MM.1S (cell line): ENCODE measurements around the gene GALP.

ENCODE experiments used
- CTCF ChIP-seq: fragments of 300-600 bp; sonication (generic); IDR thresholded peaks from 2 replicates; pipeline ENCODE4 v1.5.1; 2016; ENCODE audit warnings: antibody characterized with exemption, low read length, mixed read lengths
- EZH2 ChIP-seq: fragments of 300-600 bp; sonication (generic); optimal IDR thresholded peaks from 2 replicates; pipeline ENCODE3; 2017; ENCODE audit warnings: low read depth, mild to moderate bottlenecking, antibody characterized with exemption, low read length, mixed read lengths
- EZH2phosphoT487 ChIP-seq: fragments of 300-600 bp; sonication (generic); IDR thresholded peaks from 2 replicates; pipeline ENCODE4 v1.6.1; 2018; ENCODE audit warnings: antibody characterized with exemption, low read length

DNA sequence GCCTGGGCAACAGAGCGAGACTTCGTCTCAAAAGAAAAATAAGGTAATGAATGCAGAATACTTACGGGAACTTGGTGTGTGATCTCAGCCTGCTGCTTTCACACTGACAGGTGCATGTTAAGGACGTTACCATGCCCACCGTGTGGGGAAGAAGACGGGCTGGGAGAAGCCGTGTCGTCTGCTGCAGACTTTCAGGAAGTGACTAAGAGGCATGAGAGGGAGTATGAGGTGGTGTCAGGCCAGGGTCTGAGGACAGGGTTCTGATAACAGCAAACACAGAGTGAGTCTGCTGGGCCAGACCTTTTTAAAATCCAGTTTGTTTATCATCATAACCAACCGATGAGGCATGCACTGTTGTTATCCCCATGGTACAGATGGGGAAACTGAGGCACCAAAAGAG lies 13.6 kb upstream of the GALP start:
- no peak for TF ChIP-seq CTCF
- no peak for TF ChIP-seq EZH2
- TF ChIP-seq EZH2phosphoT487: no peak
